ENCODE measurements around the gene XRN2. TPM values are rescaled to one million over a fixed set of nuclear protein-coding genes. Genes with fewer than 3 reads are reported as not detected.
A peak's percentile ranks its signal among the peaks of the same experiment; 100 is the strongest.

Gene XRN2
- total RNA-seq, 5 donors from 2014 or later (not counting 1 experiment from before 2014, with no cell fraction given) = 46.3 to 62.0 (median 49.7) TPM

- POLR2A ChIA-PET = interaction anchor here (0.6 kb wide), 2 partner anchors 21 to 42 kb away, joined by 3 to 6 read pairs; no protein-coding TSS in a partner anchor
- WGBS (ENCODE audit: insufficient coverage) = 0% methylated on average over 2 of the region's 6 CpGs
- Mint-ChIP-seq H3K27ac (peak overlapping the region in 1 of 2 donors; percentile 55), H3K9me3 (peaks cover 0 to 12% (median 5%) of the 10 kb centered on the region in 3 donors), H3K36me3 (peaks cover 11% of the 10 kb centered on the region), H3K4me3 (peak overlapping the region; percentile 60 to 67 (median 64)), H3K4me1 (peaks cover 22 to 28% (median 24%) of the 10 kb centered on the region in 3 donors), H3K27me3 (peaks cover 53 to 63% of the 10 kb centered on the region in 2 donors)
- Histone ChIP-seq H3K36me3 (ENCODE audit: control insufficient read depth in 2 of 2, extremely low read depth in 1 of 2, insufficient read depth in 1 of 2, low read length in 1 of 2) (no peaks in the 10 kb centered on the region), H3K27ac (ENCODE audit: low read length) (no peak overlapping the region), H3K4me1 (ENCODE audit: control insufficient read depth in 1 of 2, extremely low read depth in 1 of 2, insufficient read depth in 2 of 2, low read length in 2 of 2) (peaks cover 7 to 22% of the 10 kb centered on the region in 2 experiments), H3K4me3 (ENCODE audit: control insufficient read depth in 1 of 2, extremely low read depth in 1 of 2, low read length in 1 of 2) (peak overlapping the region in 1 of 2 donors; percentile 59), H3K27me3 (replicated peaks in 1 of 2; ENCODE audit: control insufficient read depth in 2 of 2, extremely low read depth in 1 of 2, insufficient read depth in 2 of 2, low read length in 1 of 2) (peaks cover 30 to 45% of the 10 kb centered on the region in 2 experiments), H3K9me3 (no peaks in the 10 kb centered on the region)
- CTCF ChIA-PET = interaction anchor here (0.6 to 1.6 kb wide), 3 partner anchors 159 to 344 kb away, joined by 3 to 10 read pairs (median 6); no protein-coding TSS in a partner anchor
- ATAC-seq (replicated peaks in 1 of 4) (peak in 1 of 4 experiments; percentile 9), DNase-seq (no peak)
Measured at GRCh38 chr20:21395051-21395665, 92.0 kb downstream of the XRN2 start.

GRCh38 chr20:21395666-21396598 is 92.8 kb downstream of the XRN2 start:
- CTCF ChIA-PET = interaction anchor here in 1 of 2 donors (1.6 kb wide), 1 partner anchor 160 kb away, joined by 3 read pairs; no protein-coding TSS in a partner anchor
- peak overlapping the region; percentile 55 to 75 for H3K27ac Mint-ChIP-seq
- peaks cover 4% of the 10 kb centered on the region for H3K36me3 Mint-ChIP-seq
- Histone ChIP-seq H3K4me1 (ENCODE audit: control insufficient read depth in 1 of 2, extremely low read depth in 1 of 2, insufficient read depth in 2 of 2, low read length in 2 of 2) (peaks cover 7 to 22% of the 10 kb centered on the region in 2 experiments), H3K27me3 (replicated peaks in 1 of 2; ENCODE audit: control insufficient read depth in 2 of 2, extremely low read depth in 1 of 2, insufficient read depth in 2 of 2, low read length in 1 of 2) (peaks cover 30 to 49% of the 10 kb centered on the region in 2 experiments), H3K9me3 (no peaks in the 10 kb centered on the region), H3K36me3 (ENCODE audit: control insufficient read depth in 2 of 2, extremely low read depth in 1 of 2, insufficient read depth in 1 of 2, low read length in 1 of 2) (no peaks in the 10 kb centered on the region), H3K4me3 (ENCODE audit: control insufficient read depth in 1 of 2, extremely low read depth in 1 of 2, low read length in 1 of 2) (peak overlapping the region in 1 of 2 donors; percentile 59), H3K27ac (ENCODE audit: low read length) (no peak overlapping the region)
- POLR2A ChIA-PET = interaction anchor here (0.6 kb wide), 2 partner anchors 20 to 43 kb away, joined by 3 to 6 read pairs; no protein-coding TSS in a partner anchor
- H3K4me1 Mint-ChIP-seq = peaks cover 22 to 28% (median 24%) of the 10 kb centered on the region in 3 donors
- DNase-seq (peak in 34 of 35 experiments; percentile 31 to 80 (median 60)), ATAC-seq (replicated peaks in 1 of 4) (peak; percentile 63 to 92 (median 70))
- peaks cover 61 to 71% of the 10 kb centered on the region in 2 donors for H3K27me3 Mint-ChIP-seq
- H3K9me3 Mint-ChIP-seq = peaks cover 0 to 12% (median 5%) of the 10 kb centered on the region in 3 donors
- H3K4me3 Mint-ChIP-seq = peak overlapping the region; percentile 60 to 67 (median 64)
- WGBS (ENCODE audit: insufficient coverage) = 9% methylated on average over 103 of the region's 103 CpGs

- Mint-ChIP-seq H3K4me1 (peaks cover 20 to 24% (median 22%) of the 10 kb centered on the region in 3 donors), H3K4me3 (peak overlapping the region in 1 of 3 donors; percentile 64), H3K27ac (no peak overlapping the region), H3K9me3 (peaks cover 0 to 12% (median 5%) of the 10 kb centered on the region in 3 donors), H3K27me3 (peaks cover 66 to 74% of the 10 kb centered on the region in 2 donors), H3K36me3 (peaks cover under 1% of the 10 kb centered on the region)
- Histone ChIP-seq H3K36me3 (ENCODE audit: control insufficient read depth in 2 of 2, extremely low read depth in 1 of 2, insufficient read depth in 1 of 2, low read length in 1 of 2) (no peaks in the 10 kb centered on the region), H3K4me1 (ENCODE audit: control insufficient read depth in 1 of 2, extremely low read depth in 1 of 2, insufficient read depth in 2 of 2, low read length in 2 of 2) (peaks cover 7 to 19% of the 10 kb centered on the region in 2 experiments), H3K27ac (ENCODE audit: low read length) (no peak overlapping the region), H3K9me3 (no peaks in the 10 kb centered on the region), H3K27me3 (replicated peaks in 1 of 2; ENCODE audit: control insufficient read depth in 2 of 2, extremely low read depth in 1 of 2, insufficient read depth in 2 of 2, low read length in 1 of 2) (peaks cover 27 to 52% of the 10 kb centered on the region in 2 experiments), H3K4me3 (ENCODE audit: control insufficient read depth in 1 of 2, extremely low read depth in 1 of 2, low read length in 1 of 2) (peak overlapping the region in 1 of 2 donors; percentile 47)
- CTCF ChIA-PET = no interaction called here
- POLR2A ChIA-PET = no interaction called here
- ATAC-seq (replicated peaks in 1 of 4) = peak in 1 of 4 experiments; percentile 28
- peak in 5 of 35 experiments; percentile 3 to 34 (median 8) for DNase-seq
- 7% methylated on average over 116 of the region's 116 CpGs for WGBS (ENCODE audit: insufficient coverage)
Measured at GRCh38 chr20:21396599-21397340, 93.6 kb downstream of the XRN2 start.

GRCh38 chr20:21397341-21398108 is 94.4 kb downstream of the XRN2 start, which contains the start of gene NKX2-4:
NKX2-4 (minus strand) TSS chr20:21397526; CDS start chr20:21397399, 127 bp downstream.
- Mint-ChIP-seq H3K27me3 (peaks cover 66 to 72% of the 10 kb centered on the region in 2 donors), H3K9me3 (peaks cover 0 to 12% (median 5%) of the 10 kb centered on the region in 3 donors), H3K27ac (peak within 1 kb of the TSS in 1 of 2 donors; percentile 61), H3K4me1 (peaks cover 13 to 18% (median 16%) of the 10 kb centered on the region in 3 donors), H3K4me3 (peak within 1 kb of the TSS in 2 of 3 donors; percentile 34 to 64), H3K36me3 (no peaks in the 10 kb centered on the region)
- no peak for ATAC-seq (replicated peaks in 1 of 4)
- H3K27me3 ChIP-seq (replicated peaks in 1 of 2; ENCODE audit: control insufficient read depth in 2 of 2, extremely low read depth in 1 of 2, insufficient read depth in 2 of 2, low read length in 1 of 2) = peaks cover 24 to 51% of the 10 kb centered on the region in 2 experiments
- H3K36me3 ChIP-seq (ENCODE audit: control insufficient read depth in 2 of 2, extremely low read depth in 1 of 2, insufficient read depth in 1 of 2, low read length in 1 of 2) = no peaks in the 10 kb centered on the region
- H3K4me3 ChIP-seq (ENCODE audit: control insufficient read depth in 1 of 2, extremely low read depth in 1 of 2, low read length in 1 of 2) = peak within 1 kb of the TSS in 1 of 2 donors; percentile 47
- peak in 1 of 35 experiments; percentile 5 for DNase-seq
- ChIA-PET CTCF (no interaction called here), POLR2A (no interaction called here)
- no peak within 1 kb of the TSS for H3K27ac ChIP-seq (ENCODE audit: low read length)
- peaks cover 7 to 16% of the 10 kb centered on the region in 2 experiments for H3K4me1 ChIP-seq (ENCODE audit: control insufficient read depth in 1 of 2, extremely low read depth in 1 of 2, insufficient read depth in 2 of 2, low read length in 2 of 2)
- 15% methylated on average over 29 of the region's 57 CpGs for WGBS (ENCODE audit: insufficient coverage)
- H3K9me3 ChIP-seq = no peaks in the 10 kb centered on the region

- no peaks in the 10 kb centered on the region for H3K36me3 Mint-ChIP-seq
- WGBS (ENCODE audit: insufficient coverage) = 31% methylated on average over 2 of the region's 10 CpGs
- peaks cover 7 to 16% of the 10 kb centered on the region in 2 experiments for H3K4me1 ChIP-seq (ENCODE audit: control insufficient read depth in 1 of 2, extremely low read depth in 1 of 2, insufficient read depth in 2 of 2, low read length in 2 of 2)
- H3K9me3 ChIP-seq = no peaks in the 10 kb centered on the region
- ChIA-PET CTCF (no interaction called here), POLR2A (no interaction called here)
- no peak for DNase-seq
- H3K27ac ChIP-seq (ENCODE audit: low read length) = no peak overlapping the region
- peak overlapping the region in 1 of 2 donors; percentile 59 for H3K27ac Mint-ChIP-seq
- peaks cover 0 to 12% (median 5%) of the 10 kb centered on the region in 3 donors for H3K9me3 Mint-ChIP-seq
- H3K36me3 ChIP-seq (ENCODE audit: control insufficient read depth in 2 of 2, extremely low read depth in 1 of 2, insufficient read depth in 1 of 2, low read length in 1 of 2) = no peaks in the 10 kb centered on the region
- peaks cover 63 to 69% of the 10 kb centered on the region in 2 donors for H3K27me3 Mint-ChIP-seq
- H3K4me1 Mint-ChIP-seq = peaks cover 10 to 12% (median 12%) of the 10 kb centered on the region in 3 donors
- no peak for ATAC-seq (replicated peaks in 1 of 4)
- H3K4me3 ChIP-seq (ENCODE audit: control insufficient read depth in 1 of 2, extremely low read depth in 1 of 2, low read length in 1 of 2) = peak overlapping the region in 1 of 2 donors; percentile 32
- H3K4me3 Mint-ChIP-seq = peak overlapping the region in 2 of 3 donors; percentile 34 to 64
- peaks cover 21 to 45% of the 10 kb centered on the region in 2 experiments for H3K27me3 ChIP-seq (replicated peaks in 1 of 2; ENCODE audit: control insufficient read depth in 2 of 2, extremely low read depth in 1 of 2, insufficient read depth in 2 of 2, low read length in 1 of 2)
Measured at GRCh38 chr20:21398109-21399004, 95.2 kb downstream of the XRN2 start.

All from T-cell (primary cell).